Measurements from ENCODE around the gene P3R3URF. TPM values are rescaled to one million over a fixed set of nuclear protein-coding genes. Genes with fewer than 3 reads are reported as not detected.

Gene P3R3URF
- polyA plus RNA-seq, 3 donors, result not detected

- 94 to 95% (median 94%) methylated on average over 3 of the region's 3 CpGs for WGBS, 3 donors
- no peak overlapping the region for H3K27ac ChIP-seq (ENCODE audit: low read depth, low read length)
These were observed 24.3 kb downstream of the P3R3URF start for GRCh38 chr1:46152016-46152415.

- no peak overlapping the region for H3K27ac ChIP-seq (ENCODE audit: low read depth, low read length)
- 76 to 78% (median 76%) methylated on average over 2 of the region's 2 CpGs for WGBS, 3 donors
These were observed 26.2 kb downstream of the P3R3URF start for GRCh38 chr1:46150085-46150484.

- WGBS, 3 donors, result 67 to 73% (median 72%) methylated on average over 2 of the region's 2 CpGs
These were observed 28.0 kb downstream of the P3R3URF start for GRCh38 chr1:46148318-46148717.

GRCh38 chr1:46137916-46138315 lies 38.4 kb downstream of the P3R3URF start:
- no peak overlapping the region for H3K27ac ChIP-seq (ENCODE audit: low read depth, low read length)
- WGBS, 3 donors, result 45 to 52% (median 50%) methylated on average over 3 of the region's 3 CpGs

More at GRCh38 chr1:46148318-46148717, 28.0 kb downstream of the P3R3URF start:
- H3K27ac ChIP-seq (ENCODE audit: low read depth, low read length), result no peak overlapping the region

- no peak overlapping the region for H3K27ac ChIP-seq (ENCODE audit: low read depth, low read length)
These were observed 39.6 kb downstream of the P3R3URF start for GRCh38 chr1:46136711-46137110.

GRCh38 chr1:46134660-46135331 lies 41.5 kb downstream of the P3R3URF start:
- WGBS, 3 donors, result 49 to 52% (median 49%) methylated on average over 3 of the region's 3 CpGs
- H3K27ac ChIP-seq (ENCODE audit: low read depth, low read length), result no peak overlapping the region

- WGBS, 3 donors, result 57 to 67% (median 58%) methylated on average over 3 of the region's 3 CpGs
- no peak overlapping the region for H3K27ac ChIP-seq (ENCODE audit: low read depth, low read length)
These were observed 42.4 kb downstream of the P3R3URF start for GRCh38 chr1:46133781-46134350.

- 0 to 1% (median 1%) methylated on average over 21 to 22 of the region's 22 CpGs for WGBS, 3 donors
- H3K27ac ChIP-seq (ENCODE audit: low read depth, low read length), result no peak overlapping the region
These were observed 43.1 kb downstream of the P3R3URF start for GRCh38 chr1:46133181-46133658.

GRCh38 chr1:46132529-46133180 lies 43.6 kb downstream of the P3R3URF start, which contains the start of gene PIK3R3:
TSS of gene PIK3R3 (minus strand) at chr1:46132629. CDS start at chr1:46131952, 677 bp downstream.
- WGBS, 3 donors, result 0% methylated on average over 52 to 55 of the region's 55 CpGs
- peak within 1 kb of the TSS; percentile 31 for H3K27ac ChIP-seq (ENCODE audit: low read depth, low read length)

- 1 to 2% (median 2%) methylated on average over 38 of the region's 38 CpGs for WGBS, 3 donors
- H3K27ac ChIP-seq (ENCODE audit: low read depth, low read length), result peak overlapping the region; percentile 31
These were observed 44.4 kb downstream of the P3R3URF start for GRCh38 chr1:46131712-46132528.

- H3K27ac ChIP-seq (ENCODE audit: low read depth, low read length), result no peak overlapping the region
- WGBS, 3 donors, result 4 to 11% (median 6%) methylated on average over 10 of the region's 10 CpGs
These were observed 45.2 kb downstream of the P3R3URF start for GRCh38 chr1:46131093-46131492.

GRCh38 chr1:46130606-46131005 lies 45.7 kb downstream of the P3R3URF start:
- H3K27ac ChIP-seq (ENCODE audit: low read depth, low read length), result no peak overlapping the region
- WGBS, 3 donors, result 23 to 30% (median 24%) methylated on average over 5 of the region's 5 CpGs

GRCh38 chr1:46130121-46130520 lies 46.2 kb downstream of the P3R3URF start:
- 61 to 66% (median 61%) methylated on average over 1 of the region's 1 CpG for WGBS, 3 donors
- H3K27ac ChIP-seq (ENCODE audit: low read depth, low read length), result no peak overlapping the region

- H3K27ac ChIP-seq (ENCODE audit: low read depth, low read length), result no peak overlapping the region
- WGBS, 3 donors, result 83 to 98% (median 91%) methylated on average over 3 of the region's 3 CpGs
These were observed 47.9 kb downstream of the P3R3URF start for GRCh38 chr1:46128344-46128743.

Other genes with a start within 250 kb of the P3R3URF start
- gene PIK3R3, start 43.9 kb downstream of the P3R3URF start, polyA plus RNA-seq, result 10 to 100 TPM in 2 of 3 donors, 1 to 10 TPM in 1; 4.2 to 36.5 (median 16.4) TPM
- gene TSPAN1, start 1.4 kb downstream of the P3R3URF start, polyA plus RNA-seq, result 10 to 100 TPM in 1 of 3 donors, 1 to 10 TPM in 2; 3.0 to 18.4 (median 7.0) TPM
- gene POMGNT1, start 21.9 kb upstream of the P3R3URF start, polyA plus RNA-seq, result 10 to 100 TPM; 23.8 to 39.3 (median 24.2) TPM
- gene LURAP1, start 26.8 kb upstream of the P3R3URF start, polyA plus RNA-seq, result 1 to 10 TPM in 1 of 3 donors, under 1 TPM in 2; 0.16 to 2.6 (median 0.82) TPM
- under 1 TPM; 0.10 to 0.24 (median 0.11) TPM for gene RAD54L, start 71.3 kb upstream of the P3R3URF start, polyA plus RNA-seq
- 10 to 100 TPM; 29.5 to 52.7 (median 33.1) TPM for gene LRRC41, start 127.1 kb upstream of the P3R3URF start, polyA plus RNA-seq
- gene UQCRH, start 127.2 kb upstream of the P3R3URF start, polyA plus RNA-seq, result 100 to 1,000 TPM; 224 to 744 (median 624) TPM
- gene NSUN4, start 164.3 kb upstream of the P3R3URF start, polyA plus RNA-seq, result 10 to 100 TPM; 10.0 to 19.8 (median 10.8) TPM
- gene FAAH, start 217.8 kb upstream of the P3R3URF start, polyA plus RNA-seq, result 10 to 100 TPM in 2 of 3 donors, 1 to 10 TPM in 1; 9.2 to 31.4 (median 24.6) TPM